Measurements from ENCODE around the gene CALCA. TPM values are rescaled to one million over a fixed set of nuclear protein-coding genes. Genes with fewer than 3 reads are reported as not detected.

Gene CALCA
- total RNA-seq, 1 donor from 2014 or later: not detected

- ATAC-seq: no peak
Measured at GRCh38 chr11:14942745-14943144, 29.4 kb downstream of the CALCA start.

- ATAC-seq: no peak
Measured at GRCh38 chr11:14938936-14939335, 33.2 kb downstream of the CALCA start.

GRCh38 chr11:14934641-14935351 lies 37.4 kb downstream of the CALCA start:
- ATAC-seq: no peak

GRCh38 chr11:14932447-14932846 lies 39.7 kb downstream of the CALCA start:
- ATAC-seq: peak; percentile 17

GRCh38 chr11:14930369-14930768 lies 41.8 kb downstream of the CALCA start:
- ATAC-seq: no peak

- no peak for ATAC-seq
Measured at GRCh38 chr11:14927146-14927545, 45.0 kb downstream of the CALCA start.

GRCh38 chr11:14924318-14924717 lies 47.8 kb downstream of the CALCA start:
- no peak for ATAC-seq

Other genes with a start within 250 kb of the CALCA start
- 14.4 TPM for gene CYP2R1, start 80.1 kb downstream of the CALCA start, total RNA-seq
- gene CALCB, start 101.2 kb upstream of the CALCA start, total RNA-seq: not detected
- 0.12 TPM for gene INSC, start 142.6 kb upstream of the CALCA start, total RNA-seq

Data from esophagus mucosa (tissue), 1 donor.